ENCODE measurements around the gene CD244. TPM values are rescaled to one million over a fixed set of nuclear protein-coding genes. Genes with fewer than 3 reads are reported as not detected.

CD244 gene
- total and polyA plus RNA-seq, 2 donors (not counting 3 experiments of a cell fraction or from before 2014, with no cell fraction given) = not detected

- H3K36me3 ChIP-seq (ENCODE audit: control insufficient read depth in 2 of 2, extremely low read depth in 1 of 2, insufficient read depth in 2 of 2, low read length in 2 of 2) = no peaks in the 10 kb centered on the region
- no TSS peak for BruUV-seq (replicated peaks)
- no peaks in the 10 kb centered on the region for H3K79me2 ChIP-seq (ENCODE audit: control insufficient read depth, insufficient read depth, low read length)
- dilution Hi-C loops (cut with MboI; ENCODE audit: extremely low pct_ligation_motif_present, low sequenced_read_pairs) (no loop called here), intact Hi-C loops (cut with micrococcal nuclease) (loop anchor here (2.0 kb wide), 1 partner anchor 171 kb away; no protein-coding TSS in a partner anchor)
- no peaks in the 10 kb centered on the region for H4K20me1 ChIP-seq (replicated peaks; ENCODE audit: control insufficient read depth, extremely low read depth, insufficient read depth, low read length)
- no peaks in the 10 kb centered on the region for H3K9me3 ChIP-seq (replicated peaks; ENCODE audit: control insufficient read depth, insufficient read depth, low read length)
- CTCF ChIA-PET = interaction anchor here (1.4 to 1.8 kb wide), 2 partner anchors 13 to 27 kb away, joined by 3 to 6 read pairs; no protein-coding TSS in a partner anchor
- TF ChIP-seq MAX (IDR thresholded peaks at IDR 0.05; ENCODE audit: insufficient read depth, insufficient read length) (no peak), POLR2AphosphoS5 (IDR thresholded peaks at IDR 0.05; ENCODE audit: insufficient read depth, low read depth, low read length) (no peak), JUN (IDR thresholded peaks at IDR 0.05; ENCODE audit: borderline replicate concordance, insufficient read depth, insufficient read length, low read depth) (no peak), MYC (IDR thresholded peaks at IDR 0.05; ENCODE audit: low read depth, low read length) (no peak), EZH2 (IDR thresholded peaks at IDR 0.05; ENCODE audit: borderline replicate concordance, low read depth, low read length, severe bottlenecking) (no peak), GATA2 (IDR thresholded peaks at IDR 0.05; ENCODE audit: insufficient read depth, insufficient read length, low read depth, low read length) (no peak), POLR2A (IDR thresholded peaks at IDR 0.05; ENCODE audit: low read depth, low read length) (no peak), FOS (IDR thresholded peaks at IDR 0.05; ENCODE audit: borderline replicate concordance, insufficient read depth, low read length) (no peak)
- no peak overlapping the region for H2AFZ ChIP-seq (ENCODE audit: low read depth, low read length)
- DNase-seq (ENCODE audit: low read depth, low spot score) (no peak), FAIRE-seq (no peak)
- POLR2A ChIA-PET = no interaction called here
- H3K27me3 ChIP-seq (ENCODE audit: control insufficient read depth in 2 of 2, insufficient read depth in 2 of 2, low read length in 2 of 2) = no peaks in the 10 kb centered on the region
- no peaks in the 10 kb centered on the region for H3K4me1 ChIP-seq (ENCODE audit: control insufficient read depth, extremely low read depth, insufficient read depth, low read length)
- H3K9me1 ChIP-seq (replicated peaks; ENCODE audit: control insufficient read depth, extremely low read depth, insufficient read depth, low read length) = no peaks in the 10 kb centered on the region
- H3K4me2 ChIP-seq (ENCODE audit: insufficient read depth, low read length) = no peak overlapping the region
- H3K27ac ChIP-seq (ENCODE audit: insufficient read depth, low read depth, low read length) = no peak overlapping the region
- H3K9ac ChIP-seq (replicated peaks; ENCODE audit: extremely low read depth, insufficient read depth, low read length) = no peak overlapping the region
- no peak overlapping the region for H3K4me3 ChIP-seq (replicated peaks in 1 of 3; ENCODE audit: insufficient read depth in 1 of 3, low read depth in 1 of 3, low read length in 3 of 3)
These were observed 80.6 kb downstream of the CD244 start for GRCh38 chr1:160781914-160782689.

Data from endothelial cell of umbilical vein (primary cell).